SK-N-SH treated with all-trans-retinoic acid at 6 μM for 48 hours (cell line): Measurements from ENCODE around the gene ZNF697.

Experiments
- CSDC2 ChIP-seq: fragments of 250-450 bp; sonication (Bioruptor Pico); IDR thresholded peaks from 2 replicates; pipeline ENCODE4 v1.5.0; 2020; ENCODE audit warnings: mild to moderate bottlenecking, moderate library complexity
- CSRNP3 ChIP-seq: fragments of 250-450 bp; sonication (Bioruptor Pico); IDR thresholded peaks from 2 replicates; pipeline ENCODE4 v1.5.1; 2021; ENCODE audit warnings: mild to moderate bottlenecking, moderate library complexity
- ESRRG ChIP-seq: fragments of 250-450 bp; sonication (Bioruptor Pico); IDR thresholded peaks from 2 replicates; pipeline ENCODE4 v1.6.1; 2021; ENCODE audit warnings: mild to moderate bottlenecking
- ISL1 ChIP-seq: fragments of 250-450 bp; sonication (Bioruptor Pico); IDR thresholded peaks from 2 replicates; pipeline ENCODE4 v2.1.2; 2022; ENCODE audit warnings: mild to moderate bottlenecking, moderate library complexity
- PATZ1 ChIP-seq: fragments of 250-450 bp; sonication (Bioruptor Pico); IDR thresholded peaks from 2 replicates; pipeline ENCODE4 v1.8.0; 2020; ENCODE audit warnings: mild to moderate bottlenecking, moderate library complexity, borderline replicate concordance
- PPARA ChIP-seq: fragments of 250-450 bp; sonication (Bioruptor Pico); IDR thresholded peaks from 2 replicates; pipeline ENCODE4 v1.5.0; 2020; ENCODE audit warnings: mild to moderate bottlenecking, borderline replicate concordance
- RARB ChIP-seq: fragments of 250-450 bp; sonication (Bioruptor Pico); IDR thresholded peaks from 2 replicates; pipeline ENCODE4 v1.8.0; 2021; ENCODE audit warnings: mild to moderate bottlenecking, moderate library complexity
- SNAI2 ChIP-seq: fragments of 250-450 bp; sonication (Bioruptor Pico); IDR thresholded peaks from 2 replicates; pipeline ENCODE4 v1.5.0; 2020; ENCODE audit warnings: mild to moderate bottlenecking, moderate library complexity
- TOX ChIP-seq: fragments of 250-450 bp; sonication (Bioruptor Pico); IDR thresholded peaks from 2 replicates; pipeline ENCODE4 v1.8.0; 2021; ENCODE audit warnings: mild to moderate bottlenecking, moderate library complexity, borderline replicate concordance
- ZFP3 ChIP-seq: fragments of 250-450 bp; sonication (Bioruptor Pico); IDR thresholded peaks from 2 replicates; pipeline ENCODE4 v1.5.0; 2020; ENCODE audit warnings: mild to moderate bottlenecking, moderate library complexity
- ZFP30 ChIP-seq: fragments of 450-650 bp; formaldehyde crosslinking; IDR thresholded peaks from 2 replicates; pipeline ENCODE4 v1.5.0; 2022; ENCODE audit warnings: mild to moderate bottlenecking, moderate library complexity
- ZNF565 ChIP-seq: fragments of 450-650 bp; formaldehyde crosslinking; conservative IDR thresholded peaks from 2 replicates; pipeline ENCODE4 v1.5.0; 2020; ENCODE audit warnings: low read depth, mild to moderate bottlenecking, moderate library complexity
- ZNF70 ChIP-seq: fragments of 450-650 bp; formaldehyde crosslinking; IDR thresholded peaks from 2 replicates; pipeline ENCODE4 v1.5.0; 2020; ENCODE audit warnings: mild to moderate bottlenecking, moderate library complexity
- ZNF8 ChIP-seq: fragments of 450-650 bp; formaldehyde crosslinking; IDR thresholded peaks from 2 replicates; pipeline ENCODE4 v1.5.0; 2020; ENCODE audit warnings: mild to moderate bottlenecking, moderate library complexity

DNA sequence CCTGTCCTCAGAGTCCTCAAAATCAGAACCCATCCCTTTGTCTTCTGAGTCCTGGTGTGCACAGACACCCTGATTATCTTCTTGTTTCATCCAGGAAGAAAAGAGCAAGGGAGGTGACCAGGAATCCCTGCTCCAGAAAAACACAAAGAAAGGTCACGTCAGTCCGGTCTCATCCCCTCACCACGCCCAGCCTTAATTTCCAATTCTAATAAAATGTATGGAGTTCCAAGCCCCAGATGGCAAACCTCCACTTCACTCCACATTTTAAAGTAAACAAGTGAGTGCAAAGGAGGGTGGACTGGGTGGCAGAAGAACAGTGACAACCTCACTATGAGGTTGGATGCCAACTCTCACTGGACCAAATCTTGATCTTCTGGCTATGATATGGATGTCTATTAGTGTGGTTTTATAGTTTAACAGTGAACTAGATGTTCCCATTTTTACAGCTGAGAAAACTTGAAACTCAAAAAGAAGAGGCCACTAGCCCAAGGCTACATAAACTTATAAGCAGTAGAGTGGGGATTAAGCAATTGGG lies 22.0 kb downstream of the ZNF697 start:
- TF ChIP-seq TOX (no peak), ZNF565 (CRISPR knock-in tag) (no peak), ISL1 (CRISPR knock-in tag) (no peak), ZFP3 (no peak), ZNF70 (CRISPR knock-in tag) (no peak), PATZ1 (no peak), SNAI2 (CRISPR knock-in tag) (no peak), ESRRG (no peak), CSDC2 (CRISPR knock-in tag) (no peak), PPARA (CRISPR knock-in tag) (no peak), ZFP30 (CRISPR knock-in tag) (no peak), CSRNP3 (CRISPR knock-in tag) (no peak), ZNF8 (CRISPR knock-in tag) (no peak), RARB (no peak)
